HG02623 (cell line): ENCODE results near the gene IRF4.

Experiments used
- ATAC-seq: cut with Tn5 transposase; IDR thresholded peaks from one replicate; pipeline ENCODE4 v1.9.1; 2021; ENCODE audit warnings: moderate library complexity; ENCODE audit not compliant: unreplicated experiment

The IRF4 gene

DNA sequence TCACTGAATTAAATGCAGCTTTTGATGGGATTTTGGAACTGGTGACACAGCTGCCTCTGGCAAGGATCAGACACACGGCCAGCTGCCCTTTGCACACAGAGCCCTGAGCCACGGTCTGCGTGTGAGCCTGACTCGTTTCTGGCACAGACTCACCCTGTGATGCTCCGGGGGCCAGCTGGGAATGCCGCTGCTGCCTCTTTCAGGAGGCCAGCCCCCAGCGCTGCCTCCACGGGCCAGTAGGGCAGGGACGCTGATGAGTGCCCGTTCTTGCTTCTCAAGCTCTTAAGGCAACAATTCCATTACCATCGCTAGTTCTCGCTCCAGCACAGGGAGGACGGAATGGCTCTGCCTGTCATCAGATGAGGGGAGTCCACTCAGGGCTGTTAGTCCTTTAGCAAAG, 61.6 kb downstream of the IRF4 start:
- ATAC-seq = no peak

DNA sequence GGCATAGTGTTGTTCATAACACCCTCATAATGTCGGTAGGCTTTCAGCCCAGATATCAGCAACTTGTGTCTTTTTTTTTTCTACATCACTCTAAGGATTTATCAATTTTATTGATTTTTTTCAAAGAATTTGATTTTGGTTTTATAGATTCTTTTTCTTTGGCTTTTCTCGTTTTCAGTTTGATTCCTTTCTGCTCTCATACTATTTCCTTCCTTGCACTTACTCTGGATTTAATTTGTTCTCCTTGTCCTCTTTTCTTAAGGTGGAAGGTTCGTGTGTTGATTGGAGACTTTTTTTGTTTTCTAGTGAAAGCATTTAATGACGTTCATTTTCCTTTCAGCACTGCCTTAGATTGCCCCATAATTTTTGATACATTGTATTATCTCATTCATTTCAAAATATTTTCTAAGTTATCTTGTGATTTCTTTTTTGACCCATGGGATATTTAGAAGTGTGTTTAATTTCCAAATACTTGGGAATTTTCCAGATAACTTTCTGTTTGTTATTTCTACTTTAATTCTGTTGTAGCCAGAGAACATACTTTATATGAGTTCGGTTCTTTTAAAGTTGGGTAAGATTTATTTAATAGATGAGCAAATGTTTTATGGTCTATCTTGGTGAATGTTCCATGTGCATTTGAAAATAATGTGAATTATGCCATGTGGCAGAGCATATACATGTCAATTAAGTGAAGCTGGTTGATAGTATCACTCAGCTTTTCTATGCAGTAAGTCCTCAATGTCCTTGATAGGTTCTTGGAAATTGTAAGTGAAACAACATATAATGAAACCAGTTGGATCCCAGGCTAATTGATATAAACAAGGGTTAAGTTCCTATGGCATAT, 62.8 kb downstream of the IRF4 start:
- no peak for ATAC-seq

- no peak for ATAC-seq
Observed at GRCh38 chr6:455006-455585, 63.5 kb downstream of the IRF4 start.

GRCh38 chr6:455835-456234, 64.3 kb downstream of the IRF4 start:
- no peak for ATAC-seq

DNA sequence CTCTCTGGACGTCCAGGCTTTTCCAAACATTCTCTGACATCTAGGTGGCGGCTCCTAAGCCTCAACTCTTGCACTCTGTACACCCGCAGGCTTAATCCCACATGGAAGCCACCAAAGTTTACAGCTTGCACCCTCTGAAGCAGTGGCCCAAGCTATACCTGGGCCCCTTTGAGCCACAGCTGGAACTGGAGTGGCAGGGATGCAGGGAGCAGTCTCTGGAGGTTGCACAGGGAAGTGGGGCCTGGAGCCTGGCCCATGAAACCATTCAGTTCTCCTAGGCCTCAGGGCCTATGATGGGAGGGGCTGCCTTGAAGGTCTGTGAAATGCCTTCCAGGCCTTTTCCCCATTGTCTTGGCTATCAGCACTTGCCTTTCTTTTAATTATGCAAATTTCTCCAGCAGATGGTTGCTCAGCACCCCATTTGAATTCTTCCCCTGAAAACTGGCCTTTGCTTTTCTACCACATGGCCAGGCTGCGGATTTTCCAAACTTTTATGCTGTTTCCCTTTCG, 64.9 kb downstream of the IRF4 start:
- no peak for ATAC-seq

GRCh38 chr6:456887-457286, 65.3 kb downstream of the IRF4 start:
- no peak for ATAC-seq
